SKM-1 treated with dmso at 0.1 percent for 144 hours (cell line): ENCODE data around the gene CNTN5.
"Not testable (repeated sequence)": the region's sequence is repeated elsewhere in the genome, so short reads cannot be mapped to it uniquely, and the experiment has no call there.

ENCODE experiments used
- DNase-seq: peaks from one replicate; lab custom pipeline; 2025; ENCODE audit not compliant: unreplicated experiment; lab: John Stamatoyannopoulos, UW

CNTN5 gene

DNA sequence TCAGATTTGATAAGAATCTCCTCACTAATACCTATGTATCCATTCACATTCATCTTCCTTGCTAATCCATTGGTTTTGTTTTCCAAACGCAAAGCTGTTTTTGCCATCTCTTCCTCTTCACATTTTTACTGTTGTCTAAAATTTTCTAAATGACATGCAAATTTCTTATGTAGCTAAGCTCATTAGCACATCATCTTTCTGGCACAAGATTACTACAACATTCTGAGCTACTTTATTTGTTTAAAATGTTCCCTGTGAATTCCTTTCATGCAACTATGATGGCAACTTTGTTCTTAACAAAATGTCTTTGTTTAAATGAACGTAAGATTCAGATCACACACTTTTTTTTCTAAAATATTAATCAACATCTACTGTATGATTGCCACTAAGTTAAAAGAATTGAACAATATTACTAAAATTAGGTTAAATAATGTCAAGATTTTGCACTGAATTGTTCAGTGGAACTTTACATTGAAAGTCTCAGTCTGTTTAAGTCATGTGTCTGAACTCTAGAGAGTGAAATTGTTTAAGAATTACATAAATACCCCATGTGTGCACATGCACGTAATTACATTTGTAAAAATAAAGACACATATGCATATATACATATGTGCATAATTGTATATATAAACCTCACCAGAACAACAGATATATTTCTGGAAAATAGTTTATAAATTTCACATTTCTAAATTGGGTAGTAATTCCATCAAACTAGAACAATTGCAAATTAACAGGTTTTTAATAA is 688.4 kb downstream of the CNTN5 start:
- DNase-seq: no peak

DNA sequence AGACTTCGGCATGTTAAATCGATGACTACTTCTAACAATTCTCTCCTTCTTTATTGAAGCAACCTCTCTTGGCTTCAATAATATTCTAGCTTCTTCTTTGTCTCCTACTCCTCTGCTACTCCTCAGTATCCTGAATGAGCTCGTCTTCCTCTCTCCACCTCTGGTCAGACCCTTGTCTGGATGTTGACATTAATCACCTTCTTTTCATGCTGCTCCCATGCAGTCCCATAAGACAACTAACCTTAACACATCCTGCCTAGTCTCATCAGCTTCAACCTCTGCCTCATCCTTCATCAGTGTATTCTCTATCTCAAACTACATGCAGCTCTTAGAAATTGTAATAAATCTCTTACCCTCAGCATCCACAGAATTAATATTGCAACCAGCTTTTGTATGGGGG is 695.6 kb downstream of the CNTN5 start:
- no peak for DNase-seq

DNA sequence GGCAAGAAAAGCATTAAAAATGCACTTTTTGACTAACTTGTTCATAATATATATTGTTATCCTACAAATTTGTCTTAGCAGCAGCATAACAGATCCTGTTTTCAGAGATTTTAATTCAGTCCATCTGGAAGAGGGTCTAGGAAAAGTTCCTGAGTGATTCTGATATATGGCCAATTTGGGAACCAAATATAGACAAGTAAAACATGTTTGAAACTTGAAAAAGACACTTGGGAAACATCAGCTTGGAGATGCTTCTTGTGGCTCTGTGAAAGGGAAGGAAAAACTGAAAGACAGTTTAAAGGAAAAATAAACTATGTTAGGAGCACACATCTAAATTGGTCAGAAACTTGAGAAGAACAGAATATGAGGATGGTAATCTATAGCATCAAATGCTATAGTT is 697.5 kb downstream of the CNTN5 start:
- no peak for DNase-seq

DNA sequence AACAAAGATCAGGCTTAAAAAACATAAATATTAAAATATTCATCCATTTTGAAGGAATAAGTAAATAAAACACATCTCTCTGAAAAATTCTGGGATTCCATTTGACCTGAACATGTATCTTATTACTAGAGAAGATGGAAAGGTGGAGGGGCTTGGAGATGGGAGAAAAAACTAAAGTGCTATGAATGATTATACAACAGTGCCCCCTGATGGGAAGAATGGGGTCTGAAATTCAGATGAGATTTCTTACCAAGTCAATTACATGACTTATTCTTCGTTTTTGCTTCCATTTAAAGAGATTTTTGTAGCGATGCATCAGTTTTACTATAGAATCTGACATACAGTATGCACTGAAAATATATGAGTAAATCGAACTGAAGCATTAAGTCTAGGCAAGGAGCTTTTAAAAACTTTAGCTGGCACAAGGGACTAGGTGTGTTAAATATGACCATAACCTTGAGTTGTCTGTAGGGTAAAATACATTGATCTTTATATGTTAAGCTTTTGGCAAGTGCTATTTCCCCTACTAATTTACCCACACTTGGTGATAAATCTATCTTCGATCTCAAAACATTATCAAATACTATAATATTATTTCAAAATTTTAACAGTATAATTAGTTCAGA is 718.8 kb downstream of the CNTN5 start:
- peak; percentile 43 for DNase-seq

DNA sequence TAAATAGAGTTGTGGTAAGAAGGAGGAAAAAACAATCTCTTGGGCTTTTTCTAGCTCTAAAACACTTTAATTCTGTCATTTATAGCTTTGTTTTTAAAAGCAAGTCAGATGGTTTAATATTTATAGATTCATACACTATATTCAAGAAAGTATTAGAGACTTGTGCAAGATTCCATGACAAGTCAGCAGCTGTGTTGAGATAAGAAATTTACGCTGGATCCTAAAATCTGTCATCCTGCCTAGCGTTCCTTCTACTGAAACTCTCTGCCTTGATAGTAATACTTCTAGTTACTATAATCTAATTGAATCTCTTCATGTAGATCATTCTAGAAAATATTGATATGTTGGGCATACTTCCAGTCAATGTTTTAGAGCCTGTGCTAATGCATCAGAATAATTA is 721.8 kb downstream of the CNTN5 start:
- DNase-seq: no peak

DNA sequence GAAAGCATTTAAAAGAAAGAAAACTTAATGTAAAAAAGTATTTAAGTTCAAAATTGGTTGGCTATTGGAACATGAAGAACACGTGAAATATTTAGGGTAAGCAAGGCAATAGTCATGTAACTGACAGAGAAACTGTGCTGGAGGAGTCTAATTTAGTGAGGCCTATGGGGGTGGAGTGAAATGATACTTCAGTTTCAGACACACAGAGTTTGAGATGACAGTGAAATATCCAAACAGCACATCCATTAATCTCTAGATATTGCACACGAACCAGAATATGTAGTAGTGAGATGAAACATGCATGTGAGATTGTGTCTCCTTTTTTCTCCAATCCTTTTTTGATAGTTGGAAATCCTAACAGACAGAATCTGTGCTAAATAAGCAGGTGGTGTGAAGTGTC is 739.0 kb downstream of the CNTN5 start:
- DNase-seq: no peak

DNA sequence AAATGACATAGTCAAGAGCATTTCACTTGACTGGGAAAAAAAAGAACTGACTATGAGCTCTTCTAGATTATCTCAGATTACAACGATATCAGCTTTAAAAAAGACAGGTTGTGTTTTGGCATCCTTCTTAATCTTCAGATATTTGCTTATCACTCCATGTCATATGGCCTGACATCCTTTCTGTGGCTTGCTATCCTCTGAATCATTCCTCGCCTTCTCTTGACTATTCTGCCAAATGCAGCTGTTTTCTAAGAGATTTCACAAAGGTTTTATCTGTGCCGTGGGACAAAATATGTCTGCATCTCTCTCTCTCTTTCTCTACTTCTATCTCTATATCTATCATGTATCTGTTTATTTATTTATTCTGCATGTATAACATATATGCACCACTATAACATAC is 746.1 kb downstream of the CNTN5 start:
- no peak for DNase-seq

DNA sequence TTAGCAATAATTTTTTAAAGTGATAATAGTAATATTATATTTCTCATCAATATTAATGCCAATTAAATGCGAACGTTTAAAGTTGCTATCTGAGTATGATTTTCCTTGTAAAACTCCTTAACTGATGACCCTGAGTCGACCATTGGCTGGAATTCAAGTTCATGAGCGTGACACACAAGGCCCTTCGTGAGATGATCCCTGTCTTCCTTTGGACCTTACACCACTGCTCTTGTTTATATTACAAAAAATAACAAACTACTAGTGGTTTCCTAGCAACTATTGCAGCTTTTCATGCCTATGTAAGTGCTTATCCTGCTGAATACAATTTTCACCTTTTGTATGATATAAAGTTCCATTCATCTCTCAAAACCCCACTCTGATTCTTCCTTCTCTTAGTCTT is 752.9 kb downstream of the CNTN5 start:
- DNase-seq: no peak

DNA sequence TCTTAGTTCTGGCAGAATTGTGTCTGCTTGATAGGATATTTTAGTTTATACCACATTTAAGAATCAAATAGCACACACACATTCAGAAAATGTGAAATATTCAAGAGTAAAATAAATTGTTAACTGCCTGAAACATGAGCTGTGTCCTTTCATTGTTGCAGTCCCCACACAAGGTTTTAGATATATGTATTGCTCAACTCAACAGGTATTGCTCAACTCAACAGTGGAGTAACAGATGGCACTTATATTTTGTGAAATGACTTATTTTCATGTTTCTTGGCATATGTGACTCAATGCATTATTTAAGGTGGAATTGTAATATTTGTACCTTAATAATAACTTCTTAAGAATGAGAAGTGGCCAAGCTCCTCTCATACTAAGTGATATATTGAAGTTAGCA is 760.3 kb downstream of the CNTN5 start:
- peak; percentile 25 for DNase-seq

DNA sequence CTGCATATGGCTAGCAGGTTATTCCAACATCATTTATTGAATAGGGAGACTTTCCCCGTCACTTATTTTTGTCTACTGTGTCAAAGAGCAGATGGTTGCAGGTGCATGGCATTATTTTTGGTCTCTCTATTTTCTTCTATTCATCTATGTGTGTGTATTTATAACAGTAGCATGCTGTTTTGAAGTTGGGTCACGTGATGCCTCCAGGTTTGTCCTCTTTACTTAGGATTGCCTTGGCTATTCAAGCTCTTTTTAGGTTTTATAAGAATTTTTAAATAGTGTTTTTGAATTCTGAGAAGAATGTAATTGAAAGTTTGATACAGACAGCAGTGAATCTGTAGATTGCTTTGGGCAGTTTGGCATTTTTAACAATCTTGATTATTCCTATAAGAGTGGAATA is 770.6 kb downstream of the CNTN5 start:
- DNase-seq: no peak

DNA sequence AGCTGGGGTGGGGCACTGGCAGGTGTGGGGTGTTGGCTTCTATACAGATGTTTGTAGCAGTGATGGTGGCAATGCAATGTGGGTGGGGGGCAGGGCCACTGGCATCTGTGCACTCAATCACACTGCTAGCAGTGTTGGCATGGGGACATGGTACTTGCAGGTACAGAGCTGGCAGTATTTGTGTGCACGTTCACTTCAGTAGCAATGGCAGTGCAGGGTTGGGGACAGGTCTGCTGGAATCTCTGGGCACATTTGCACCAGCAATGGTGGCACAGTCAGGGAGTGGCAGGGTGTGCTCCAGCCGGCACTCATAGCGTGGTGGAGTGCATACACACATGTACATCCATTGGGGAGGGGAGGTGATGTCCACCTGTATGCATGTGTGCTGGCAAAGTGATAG is 775.2 kb downstream of the CNTN5 start:
- no peak for DNase-seq

DNA sequence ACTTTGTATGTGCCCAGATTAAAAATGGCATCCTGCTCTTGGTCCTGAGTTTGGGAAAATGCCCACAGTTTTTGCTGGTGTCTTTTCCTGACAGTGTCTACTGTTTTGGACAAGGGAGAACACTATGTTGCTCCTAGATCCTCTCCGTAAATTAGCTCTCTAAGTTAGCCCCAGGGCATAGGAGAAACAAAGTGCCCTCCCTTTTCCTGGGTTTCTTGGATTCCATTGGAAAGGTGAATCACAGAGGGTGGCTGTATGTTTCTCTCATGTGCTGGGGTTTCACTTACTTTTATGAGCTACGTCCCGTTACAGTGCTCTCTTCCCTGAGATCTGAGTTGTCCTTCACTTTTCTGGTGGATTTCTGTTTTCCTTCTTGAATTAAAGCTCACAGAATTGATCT is 782.8 kb downstream of the CNTN5 start:
- no peak for DNase-seq

DNA sequence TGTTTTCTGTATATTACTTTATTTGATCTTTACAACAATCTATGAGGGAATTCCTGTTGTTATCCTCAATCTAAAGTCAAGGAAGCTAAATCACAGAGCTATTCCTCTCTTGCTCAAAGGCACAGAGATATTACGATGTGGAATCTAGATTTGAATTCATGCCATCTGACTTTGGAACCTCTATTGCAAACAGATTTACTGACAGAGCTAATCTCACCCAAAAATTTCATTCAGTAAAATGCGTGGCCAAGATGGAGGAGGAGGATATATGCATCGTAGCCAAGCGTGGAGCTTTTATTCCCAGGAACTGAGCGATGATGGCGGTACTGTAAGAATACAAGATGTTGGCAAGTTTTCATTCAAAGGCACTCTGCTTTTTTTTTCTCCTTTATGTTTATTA is 791.8 kb downstream of the CNTN5 start:
- DNase-seq: no peak

DNA sequence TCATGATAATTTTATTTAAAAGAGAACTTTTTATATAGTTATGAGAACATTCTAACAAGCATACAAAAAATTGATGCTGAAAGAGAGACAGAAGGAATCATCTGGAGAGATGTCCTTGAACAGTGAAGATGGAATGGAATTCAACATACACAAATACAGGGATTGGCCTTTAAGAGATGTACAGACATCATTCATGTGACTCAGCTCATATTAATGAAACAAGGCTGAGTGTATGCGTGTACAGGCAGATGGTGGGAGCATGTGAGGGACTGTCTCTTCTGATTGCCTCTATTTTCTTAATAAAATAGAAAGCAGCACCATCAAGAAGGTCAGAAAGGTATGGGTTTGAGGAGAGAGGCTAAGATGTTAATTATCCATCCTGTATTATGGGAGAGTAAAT is 793.3 kb downstream of the CNTN5 start:
- no peak for DNase-seq

DNA sequence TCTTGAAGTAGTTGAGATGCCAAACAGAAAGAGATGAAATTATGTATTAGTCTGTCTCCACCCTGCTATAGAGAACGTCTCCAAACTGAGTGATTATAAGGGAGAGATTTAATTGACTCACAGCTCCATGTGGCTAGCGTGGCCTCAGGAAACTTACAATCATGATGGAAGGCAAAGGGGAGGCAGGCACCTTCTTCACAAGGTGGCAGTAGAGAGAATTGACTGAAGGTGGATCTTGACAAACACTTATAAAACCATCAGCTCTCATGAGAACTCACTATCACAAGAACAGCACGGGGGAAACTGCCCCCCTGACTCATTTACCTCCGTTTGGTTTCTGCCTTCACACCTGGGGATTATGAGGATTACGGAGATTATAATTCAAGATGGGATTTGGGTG is 794.0 kb downstream of the CNTN5 start:
- DNase-seq: no peak

DNA sequence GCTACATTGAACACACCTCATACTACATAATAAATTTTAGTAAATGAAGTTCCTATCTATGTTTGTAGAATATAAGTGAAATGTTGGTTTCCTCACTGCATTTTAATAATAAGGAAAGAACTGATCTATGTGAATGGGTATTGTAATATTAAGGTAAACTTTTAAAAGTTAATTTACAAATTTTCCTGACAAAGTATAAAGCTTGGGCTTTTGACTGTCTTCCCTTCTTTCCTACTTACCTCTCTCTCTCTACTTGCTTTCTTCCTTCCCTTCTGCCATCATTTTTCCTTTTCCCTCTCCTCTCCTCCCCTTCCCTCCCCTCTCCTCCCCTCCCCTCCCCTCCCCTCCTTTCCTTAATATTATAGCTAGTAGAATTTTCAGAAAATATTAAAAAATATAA is 798.2 kb downstream of the CNTN5 start:
- no peak for DNase-seq

DNA sequence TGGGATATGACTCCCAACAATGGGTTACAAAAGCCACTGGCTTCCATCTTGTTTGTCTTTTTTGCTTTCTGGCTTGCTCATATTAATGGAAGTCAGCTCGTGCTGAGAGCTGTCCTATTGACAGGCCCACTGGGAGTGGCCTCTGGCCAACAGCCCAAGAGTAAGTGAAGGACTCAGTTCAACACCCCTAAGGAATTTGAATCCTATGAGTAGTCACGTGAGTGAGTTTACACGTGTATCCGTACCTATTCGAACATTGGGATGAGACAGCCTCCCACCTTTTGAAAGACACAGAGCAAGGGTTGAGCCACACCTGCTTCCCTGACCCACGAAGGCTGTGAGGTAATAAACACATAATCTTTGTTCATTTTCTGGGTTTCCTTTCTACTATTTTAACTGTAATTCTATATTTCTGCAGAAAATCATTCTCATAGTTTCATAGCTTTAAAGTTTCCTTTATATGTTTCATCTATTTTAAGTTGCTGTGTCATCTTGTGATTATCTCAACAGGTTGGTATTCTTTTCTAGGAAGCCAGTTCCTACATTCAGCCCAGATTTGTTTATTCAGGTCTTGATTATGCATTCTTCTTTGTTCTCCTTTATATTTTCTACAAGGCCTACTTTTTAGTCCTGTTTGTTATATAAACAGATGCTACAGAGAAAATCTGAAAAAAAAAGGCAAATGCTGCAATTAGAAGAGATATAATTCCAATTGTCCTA is 802.3 kb downstream of the CNTN5 start:
- DNase-seq: no peak

DNA sequence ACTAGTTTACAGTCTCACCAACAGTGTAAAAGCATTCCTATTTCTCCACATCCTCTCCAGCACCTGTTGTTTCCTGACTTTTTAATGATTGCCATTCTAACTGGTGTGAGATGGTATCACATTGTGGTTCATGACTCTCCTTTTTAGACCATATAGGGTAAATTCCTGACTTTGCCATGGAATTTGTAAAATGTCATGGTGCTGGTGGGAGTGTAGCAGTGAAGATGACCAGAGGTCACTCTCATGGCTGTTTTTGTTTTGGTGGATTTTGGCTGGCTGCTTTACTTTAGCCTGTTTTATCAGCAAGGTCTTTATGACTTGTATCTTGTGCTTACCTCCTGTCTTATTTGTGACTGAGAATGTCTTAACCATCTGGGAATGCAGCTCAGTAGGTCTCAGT is 816.0 kb downstream of the CNTN5 start:
- DNase-seq: not testable (repeated sequence)

DNA sequence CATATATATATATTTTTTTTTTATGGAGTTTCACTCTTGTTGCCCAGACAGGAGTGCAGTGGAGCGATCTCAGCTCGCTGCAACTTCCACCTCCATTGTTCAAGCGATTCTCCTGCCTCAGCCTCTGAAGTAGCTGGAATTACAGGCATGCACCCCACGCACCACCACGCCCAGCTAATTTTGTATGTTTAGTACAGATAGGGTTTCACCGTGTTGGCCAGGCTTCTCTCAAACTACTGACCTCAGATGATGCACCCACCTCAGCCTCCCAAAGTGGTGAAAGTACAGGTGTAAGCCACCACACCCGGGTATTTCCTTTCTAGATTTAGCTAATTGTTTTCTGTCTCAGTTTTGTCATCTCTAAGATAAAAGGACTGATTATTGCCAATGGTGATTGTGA is 821.1 kb downstream of the CNTN5 start:
- no peak for DNase-seq

DNA sequence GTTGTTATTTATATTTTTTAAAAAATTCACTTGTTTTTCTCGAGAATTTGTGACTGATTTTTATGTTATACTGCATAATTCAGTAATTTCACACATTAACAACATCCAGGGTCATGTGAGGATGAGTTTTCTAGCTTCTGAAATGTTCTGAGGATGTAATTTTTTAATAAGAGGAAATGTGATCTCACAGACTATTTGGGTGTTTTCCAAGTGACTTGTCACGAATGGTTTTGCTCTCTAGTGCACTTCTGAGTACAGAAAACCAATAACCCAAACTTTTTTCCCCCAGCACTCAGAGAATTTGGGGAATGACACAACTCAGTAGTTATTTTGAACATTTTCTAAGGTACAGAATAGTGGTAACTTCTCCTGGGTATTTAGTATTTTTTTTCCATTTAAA is 845.2 kb downstream of the CNTN5 start:
- no peak for DNase-seq

DNA sequence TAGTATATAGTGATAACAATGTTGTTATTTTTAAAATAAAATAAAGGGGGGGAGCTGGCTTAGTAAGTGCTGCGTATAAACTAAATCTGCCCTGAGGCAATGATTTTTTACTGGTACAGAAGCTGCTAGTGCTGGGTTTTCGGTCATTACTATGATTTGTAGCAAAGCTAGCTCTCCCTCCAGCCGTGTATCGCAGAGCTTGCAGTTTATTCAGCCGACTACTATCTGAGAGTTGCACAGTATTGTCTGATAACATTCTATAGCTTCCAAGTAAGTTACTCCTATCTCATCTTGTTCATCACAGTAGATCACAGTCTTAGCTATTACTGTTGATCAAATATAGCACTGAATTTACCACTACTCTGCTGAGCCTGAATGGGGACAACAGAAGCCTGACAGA is 860.9 kb downstream of the CNTN5 start:
- no peak for DNase-seq

DNA sequence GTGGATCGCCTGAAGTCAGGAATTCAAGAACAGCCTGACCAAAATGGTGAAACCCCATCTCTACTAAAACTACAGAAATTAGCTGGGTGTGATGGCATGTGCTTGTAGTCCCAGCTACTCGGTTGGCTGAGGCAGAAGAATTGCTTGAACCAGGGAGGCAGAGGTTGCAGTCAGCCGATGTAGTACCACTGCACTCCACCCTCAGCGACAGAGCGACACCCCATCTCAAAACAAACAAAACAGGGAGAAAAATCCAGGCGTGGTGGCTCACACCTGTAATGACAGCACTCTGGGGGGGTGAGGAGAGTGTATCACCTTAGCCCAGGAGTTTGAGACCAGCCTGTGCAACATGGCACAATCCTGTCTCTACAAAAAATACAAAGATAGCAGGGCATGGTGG is 864.0 kb downstream of the CNTN5 start:
- DNase-seq: no peak
